Naive B cell (primary cell): ENCODE measurements around the gene LUC7L3. TPM values are rescaled to one million over a fixed set of nuclear protein-coding genes. Genes with fewer than 3 reads are reported as not detected.

ENCODE experiments used
- ATAC-seq, 2 donors: fragments of 150-1000 bp; cut with Tn5 transposase; 2 replicates each; pipeline ENCODE4 v1.10.0; 2021; ENCODE audit warnings: low read depth in 2 of 2, mild to moderate bottlenecking in 2 of 2, moderate library complexity in 2 of 2
- DNase-seq: peaks from one replicate; pipeline ENCODE4 v3.0.0; 2022
- H3K27ac Mint-ChIP-seq, 6 donors: one replicate each; pipeline ENCODE4 v1.8.0; 2020 to 2022; ENCODE audit warnings: mild to moderate bottlenecking in 6 of 6, mixed read lengths in 6 of 6, moderate library complexity in 5 of 6, inconsistent platforms in 2 of 6
- H3K27me3 Mint-ChIP-seq, 3 donors: one replicate each; pipeline ENCODE4 v1.8.0; 2021 to 2022; ENCODE audit warnings: mixed read lengths in 3 of 3, mild to moderate bottlenecking in 1 of 3
- H3K36me3 Mint-ChIP-seq, 2 donors: one replicate each; pipeline ENCODE4 v1.8.0; 2020 to 2022; ENCODE audit warnings: mixed read lengths in 2 of 2, inconsistent platforms in 1 of 2, mild to moderate bottlenecking in 1 of 2
- H3K4me1 Mint-ChIP-seq, 3 donors: one replicate each; pipeline ENCODE4 v1.8.0; 2020 to 2022; ENCODE audit warnings: mixed read lengths in 3 of 3, inconsistent platforms in 1 of 3, mild to moderate bottlenecking in 1 of 3, moderate library complexity in 1 of 3
- H3K4me3 Mint-ChIP-seq, 8 donors: one replicate each; pipeline ENCODE4 v1.8.0; 2020 to 2022; ENCODE audit warnings: mild to moderate bottlenecking in 8 of 8, mixed read lengths in 8 of 8, moderate library complexity in 8 of 8, inconsistent platforms in 2 of 8
- H3K9me3 Mint-ChIP-seq, 7 donors: one replicate each; pipeline ENCODE4 v1.8.0; 2020 to 2022; ENCODE audit warnings: mixed read lengths in 7 of 7, mild to moderate bottlenecking in 5 of 7, inconsistent platforms in 2 of 7, moderate library complexity in 1 of 7
- polyA plus RNA-seq, 6 donors: library from polyadenylated mRNA; unstranded; fragments of 300-500 nt; fragmentation: Illumina TruSeq; gene quantifications; one replicate each; pipeline ENCODE4 v1.2.3, GENCODE V29; 2021; ENCODE audit warnings: low read depth in 6 of 6

The LUC7L3 gene
- polyA plus RNA-seq, 6 donors from 2014 or later = 35.9 to 106 (median 54.9) TPM

DNA sequence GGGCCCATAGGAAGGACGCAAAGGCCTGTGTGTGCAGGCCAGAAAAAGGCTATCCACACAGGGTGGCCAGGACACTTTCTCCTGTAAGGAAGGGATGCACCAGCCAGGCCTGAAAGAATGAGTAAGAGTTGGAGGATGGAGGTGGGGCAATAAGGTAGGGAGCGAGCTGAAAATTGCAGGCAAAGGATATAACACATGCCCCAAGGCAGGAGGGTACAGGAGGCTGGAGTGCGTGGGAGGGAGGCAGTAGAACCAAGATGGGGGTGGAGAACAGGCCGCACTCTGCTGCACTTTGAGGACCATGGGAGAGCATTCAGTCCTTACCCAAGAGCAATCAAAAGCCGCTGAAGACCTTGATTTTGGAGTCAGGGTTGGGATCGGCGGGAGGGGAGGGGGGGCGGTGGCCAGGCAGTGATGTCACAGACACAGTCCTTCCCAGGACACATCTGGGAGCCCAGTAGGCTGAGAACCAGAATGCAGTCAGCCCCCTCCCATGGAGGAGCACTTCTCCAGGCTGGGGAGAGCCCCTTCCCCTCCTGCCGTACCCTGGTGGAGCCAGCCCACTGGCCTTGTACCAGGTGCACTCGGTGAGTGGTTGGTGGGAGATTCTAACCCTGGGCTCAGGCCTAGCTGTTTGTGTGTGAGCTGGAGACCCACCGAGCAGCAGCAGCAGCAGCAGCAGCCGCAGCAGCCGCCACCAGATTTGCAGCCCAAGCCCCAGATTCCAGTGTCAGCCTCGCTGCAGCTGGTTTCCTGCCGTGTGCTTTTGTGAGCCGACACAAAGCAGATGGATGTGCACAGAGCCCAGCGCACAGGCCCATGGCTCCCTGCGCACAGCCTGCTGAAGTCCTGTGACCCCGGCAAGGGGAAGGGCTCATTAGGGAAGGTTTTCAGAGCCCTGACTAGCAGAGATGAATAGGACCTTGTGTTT lies 29.2 kb upstream of the LUC7L3 start:
- no peak overlapping the region for H3K4me3 Mint-ChIP-seq
- H3K4me1 Mint-ChIP-seq = no peaks in the 10 kb centered on the region
- H3K36me3 Mint-ChIP-seq = no peaks in the 10 kb centered on the region
- DNase-seq (no peak), ATAC-seq (no peak)
- peak overlapping the region in 3 of 6 donors; percentile 16 to 78 (median 42) for H3K27ac Mint-ChIP-seq
- no peaks in the 10 kb centered on the region for H3K9me3 Mint-ChIP-seq
- peaks cover 0 to 8% (median 0%) of the 10 kb centered on the region in 3 donors for H3K27me3 Mint-ChIP-seq

DNA sequence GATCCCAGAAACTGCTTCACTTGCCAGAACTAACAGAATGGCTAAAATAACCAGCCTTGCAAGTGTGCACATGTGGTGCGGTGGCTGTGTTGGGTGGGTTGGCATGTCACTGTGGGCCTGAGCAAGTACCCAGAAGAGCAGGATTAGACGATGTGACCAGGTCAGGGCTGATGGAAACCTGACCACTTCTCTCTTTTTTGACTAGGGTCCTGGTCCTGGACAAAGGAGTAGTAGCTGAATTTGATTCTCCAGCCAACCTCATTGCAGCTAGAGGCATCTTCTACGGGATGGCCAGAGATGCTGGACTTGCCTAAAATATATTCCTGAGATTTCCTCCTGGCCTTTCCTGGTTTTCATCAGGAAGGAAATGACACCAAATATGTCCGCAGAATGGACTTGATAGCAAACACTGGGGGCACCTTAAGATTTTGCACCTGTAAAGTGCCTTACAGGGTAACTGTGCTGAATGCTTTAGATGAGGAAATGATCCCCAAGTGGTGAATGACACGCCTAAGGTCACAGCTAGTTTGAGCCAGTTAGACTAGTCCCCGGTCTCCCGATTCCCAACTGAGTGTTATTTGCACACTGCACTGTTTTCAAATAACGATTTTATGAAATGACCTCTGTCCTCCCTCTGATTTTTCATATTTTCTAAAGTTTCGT lies 28.4 kb upstream of the LUC7L3 start:
- H3K4me1 Mint-ChIP-seq = no peaks in the 10 kb centered on the region
- no peak for ATAC-seq
- DNase-seq = no peak
- no peak overlapping the region for H3K4me3 Mint-ChIP-seq
- H3K27ac Mint-ChIP-seq = peak overlapping the region in 1 of 6 donors; percentile 49
- H3K36me3 Mint-ChIP-seq = peaks cover 0 to 7% of the 10 kb centered on the region in 2 donors
- no peaks in the 10 kb centered on the region for H3K9me3 Mint-ChIP-seq
- H3K27me3 Mint-ChIP-seq = peaks cover 0 to 8% (median 0%) of the 10 kb centered on the region in 3 donors

DNA sequence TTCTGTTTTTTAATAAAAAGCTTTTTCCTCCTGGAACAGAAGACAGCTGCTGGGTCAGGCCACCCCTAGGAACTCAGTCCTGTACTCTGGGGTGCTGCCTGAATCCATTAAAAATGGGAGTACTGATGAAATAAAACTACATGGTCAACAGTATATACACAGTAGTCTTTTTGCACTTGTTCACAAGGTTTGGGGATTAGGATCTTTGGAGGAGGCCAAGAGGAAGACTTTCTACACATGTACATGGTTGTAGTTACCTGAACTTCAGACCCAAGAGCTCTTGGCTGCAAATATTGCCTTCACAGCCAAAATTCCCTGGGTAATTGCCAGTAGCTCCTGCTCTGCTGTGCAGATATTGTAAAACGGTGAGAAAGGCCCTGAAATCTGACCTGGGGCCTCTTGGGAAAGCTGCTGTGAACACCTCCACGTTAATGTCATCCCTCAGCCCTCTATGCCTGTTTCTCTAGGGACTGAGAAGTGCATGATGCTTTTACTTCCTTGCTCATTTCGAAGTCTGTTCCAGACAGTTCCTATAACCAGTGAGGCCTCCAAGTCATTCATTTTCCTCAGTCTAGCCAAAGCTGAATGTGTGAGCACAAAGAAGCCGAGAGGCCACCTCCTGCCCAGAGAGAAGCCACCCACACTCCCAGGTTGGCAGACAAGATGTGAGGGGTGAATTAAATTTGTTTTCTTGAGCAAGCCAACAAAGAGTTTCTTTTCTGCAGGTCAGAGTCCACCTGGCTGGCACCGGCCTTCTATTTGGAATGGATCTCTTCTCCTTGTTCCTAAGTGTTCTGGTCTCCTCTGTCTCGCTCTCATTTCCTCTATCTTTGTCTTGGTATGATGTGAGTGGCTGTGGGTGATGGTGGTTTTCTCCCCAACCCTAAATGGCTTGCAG lies 27.6 kb upstream of the LUC7L3 start:
- H3K9me3 Mint-ChIP-seq = no peaks in the 10 kb centered on the region
- no peak overlapping the region for H3K4me3 Mint-ChIP-seq
- peak overlapping the region in 1 of 6 donors; percentile 23 for H3K27ac Mint-ChIP-seq
- no peak for DNase-seq
- no peak for ATAC-seq
- no peaks in the 10 kb centered on the region for H3K4me1 Mint-ChIP-seq
- peaks cover 0 to 8% of the 10 kb centered on the region in 2 donors for H3K36me3 Mint-ChIP-seq
- peaks cover 0 to under 1% (median 0%) of the 10 kb centered on the region in 3 donors for H3K27me3 Mint-ChIP-seq

DNA sequence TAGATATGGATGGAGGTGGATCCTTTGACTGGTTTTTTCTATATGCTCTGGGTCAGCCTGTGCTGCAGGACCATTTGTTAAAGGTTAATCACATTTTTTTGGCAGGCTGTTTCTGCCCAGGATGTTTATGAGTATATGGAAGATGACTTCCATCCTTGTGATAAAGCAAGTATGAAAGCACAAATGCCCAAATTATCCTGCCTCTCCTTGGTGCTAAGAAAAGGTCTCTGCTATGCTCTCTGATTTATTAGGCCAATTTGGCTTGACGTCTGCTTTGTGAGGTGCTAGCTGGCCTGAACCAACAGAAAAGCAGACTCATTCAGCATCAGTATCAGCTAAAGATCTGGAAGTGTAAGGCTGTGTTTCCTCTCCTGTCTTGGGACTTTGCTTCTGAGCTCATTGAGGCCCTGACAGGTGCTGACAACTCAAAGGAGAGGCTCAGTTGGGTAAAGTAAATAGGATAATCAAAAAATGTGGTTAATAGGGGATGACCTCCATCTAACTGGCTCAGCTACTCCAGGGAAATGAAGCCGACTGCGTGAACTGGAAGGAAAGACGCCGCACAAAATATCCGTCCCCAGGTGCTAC lies 26.9 kb upstream of the LUC7L3 start:
- H3K9me3 Mint-ChIP-seq = no peaks in the 10 kb centered on the region
- H3K4me3 Mint-ChIP-seq = peak overlapping the region in 1 of 8 donors; percentile 66
- no peaks in the 10 kb centered on the region for H3K27me3 Mint-ChIP-seq
- no peak for ATAC-seq
- peaks cover 0 to 6% (median 0%) of the 10 kb centered on the region in 3 donors for H3K4me1 Mint-ChIP-seq
- no peak for DNase-seq
- H3K36me3 Mint-ChIP-seq = peaks cover 0 to 8% of the 10 kb centered on the region in 2 donors
- peak overlapping the region in 1 of 6 donors; percentile 23 for H3K27ac Mint-ChIP-seq

DNA sequence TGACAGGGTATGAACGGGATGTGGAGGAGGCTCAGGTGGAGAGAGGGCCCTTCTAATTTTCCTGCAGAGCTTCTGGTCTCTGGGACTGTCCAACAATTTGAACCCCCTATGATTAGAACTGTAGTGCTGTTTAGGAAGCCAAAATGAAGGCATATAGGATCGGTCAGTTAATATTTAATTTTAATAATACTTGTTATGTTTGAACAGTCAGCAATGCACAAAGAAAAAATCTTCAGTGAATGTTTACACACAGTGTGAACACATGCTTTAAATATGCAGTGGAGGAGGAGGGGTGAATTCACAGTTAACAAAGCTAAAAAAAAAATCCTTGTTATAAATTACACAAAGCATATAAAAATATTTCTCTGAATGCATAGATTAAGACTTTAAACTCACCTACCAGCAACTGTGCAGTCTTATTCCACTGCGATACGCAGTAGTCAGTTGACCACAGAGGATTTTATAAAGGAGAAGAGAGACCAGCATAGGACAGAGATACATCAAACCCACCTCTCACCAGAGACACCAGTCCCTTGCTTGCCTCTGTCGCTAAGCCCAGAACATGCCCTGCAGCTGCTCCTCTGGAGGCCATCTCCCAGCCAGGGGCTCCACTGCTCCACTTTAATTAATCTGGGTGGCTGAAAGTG lies 26.2 kb upstream of the LUC7L3 start:
- DNase-seq = no peak
- Mint-ChIP-seq H3K4me3 (peak overlapping the region in 1 of 8 donors; percentile 66), H3K9me3 (no peaks in the 10 kb centered on the region), H3K27ac (no peak overlapping the region), H3K4me1 (peaks cover 0 to 7% (median 0%) of the 10 kb centered on the region in 3 donors), H3K27me3 (no peaks in the 10 kb centered on the region), H3K36me3 (peaks cover under 1 to 8% of the 10 kb centered on the region in 2 donors)
- no peak for ATAC-seq

DNA sequence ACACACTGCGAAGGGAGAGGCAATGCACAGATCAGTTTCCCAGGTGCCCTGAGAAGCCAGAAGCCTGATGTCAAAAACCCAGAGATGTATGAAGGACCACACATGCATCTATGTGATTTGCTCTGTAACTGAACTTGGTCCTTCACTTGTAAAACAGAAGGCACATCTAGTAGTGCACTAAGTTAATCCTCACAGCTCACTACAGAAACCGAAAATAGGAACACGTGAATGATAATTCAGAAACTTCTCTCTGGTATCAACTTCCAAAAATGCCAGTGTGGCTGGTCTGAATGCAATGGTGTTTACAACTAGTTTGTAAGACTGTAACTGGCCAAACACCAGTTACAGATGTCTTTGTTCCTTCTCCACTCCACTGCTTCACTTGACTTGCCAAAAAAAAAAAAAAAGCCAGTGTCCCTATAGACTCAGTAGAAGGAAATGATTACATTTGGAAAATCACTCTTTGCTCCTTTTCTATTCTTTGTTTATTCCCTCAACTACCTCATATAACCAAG lies 23.0 kb upstream of the LUC7L3 start:
- H3K4me1 Mint-ChIP-seq = peaks cover 0 to 7% (median 3%) of the 10 kb centered on the region in 3 donors
- no peaks in the 10 kb centered on the region for H3K27me3 Mint-ChIP-seq
- DNase-seq (no peak), ATAC-seq (no peak)
- H3K9me3 Mint-ChIP-seq = no peaks in the 10 kb centered on the region
- H3K27ac Mint-ChIP-seq = no peak overlapping the region
- no peak overlapping the region for H3K4me3 Mint-ChIP-seq
- peaks cover 5 to 8% of the 10 kb centered on the region in 2 donors for H3K36me3 Mint-ChIP-seq

DNA sequence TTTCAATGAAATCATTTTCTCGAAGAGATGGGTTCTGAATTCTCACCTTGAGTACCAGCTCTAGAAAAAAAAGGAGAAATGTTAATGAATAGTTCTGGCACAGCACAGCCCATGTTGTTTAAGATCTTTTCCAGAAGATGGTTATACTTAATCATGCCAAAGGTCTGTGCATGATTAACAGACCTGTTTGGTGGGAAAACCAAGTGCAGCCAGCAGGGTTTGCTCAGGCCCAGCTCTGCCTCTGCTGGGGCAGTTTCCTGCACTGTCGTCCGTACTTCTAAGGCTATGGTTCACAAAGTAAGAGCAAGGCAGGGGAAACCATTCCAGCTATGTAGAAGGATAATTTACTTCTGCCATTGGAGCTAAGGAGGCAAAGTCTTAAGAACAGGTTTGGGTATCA lies 22.3 kb upstream of the LUC7L3 start:
- Mint-ChIP-seq H3K36me3 (peaks cover 5 to 8% of the 10 kb centered on the region in 2 donors), H3K4me1 (peaks cover 3 to 12% (median 4%) of the 10 kb centered on the region in 3 donors), H3K27me3 (no peaks in the 10 kb centered on the region), H3K9me3 (no peaks in the 10 kb centered on the region), H3K27ac (peak overlapping the region in 1 of 6 donors; percentile 20), H3K4me3 (no peak overlapping the region)
- DNase-seq (no peak), ATAC-seq (no peak)

DNA sequence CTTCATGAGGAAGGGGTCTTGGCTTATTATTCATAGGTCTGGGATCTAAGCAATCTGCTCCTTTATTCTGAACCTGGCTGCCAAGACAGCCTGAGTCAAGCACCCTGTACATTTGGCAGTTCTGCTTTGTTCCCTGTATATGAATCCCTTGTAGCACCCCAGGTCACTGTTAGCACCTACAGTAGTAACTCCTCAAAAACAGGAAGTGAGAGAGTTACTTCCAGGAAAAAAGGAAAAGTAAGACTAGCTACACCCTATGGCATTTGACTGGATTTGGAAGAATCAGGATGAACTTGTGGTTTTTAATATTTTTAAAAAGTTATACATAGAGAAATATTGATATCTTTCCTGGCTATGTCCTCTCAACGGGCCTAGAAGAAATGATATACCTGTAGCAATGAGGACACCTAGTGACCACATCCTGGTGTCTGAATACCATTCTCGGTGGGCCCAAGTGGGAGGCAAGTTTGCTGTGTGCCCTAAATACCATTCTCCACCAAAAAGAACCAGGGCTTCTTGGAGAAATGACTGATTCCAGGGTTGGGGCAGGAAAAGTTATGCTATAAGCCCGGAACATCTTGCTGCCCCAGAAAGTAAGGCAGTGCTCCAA lies 21.6 kb upstream of the LUC7L3 start:
- Mint-ChIP-seq H3K4me3 (no peak overlapping the region), H3K9me3 (no peaks in the 10 kb centered on the region), H3K36me3 (peaks cover 5 to 8% of the 10 kb centered on the region in 2 donors), H3K27me3 (no peaks in the 10 kb centered on the region), H3K4me1 (peaks cover 5 to 16% (median 6%) of the 10 kb centered on the region in 3 donors), H3K27ac (peak overlapping the region in 1 of 6 donors; percentile 18)
- no peak for DNase-seq
- no peak for ATAC-seq

DNA sequence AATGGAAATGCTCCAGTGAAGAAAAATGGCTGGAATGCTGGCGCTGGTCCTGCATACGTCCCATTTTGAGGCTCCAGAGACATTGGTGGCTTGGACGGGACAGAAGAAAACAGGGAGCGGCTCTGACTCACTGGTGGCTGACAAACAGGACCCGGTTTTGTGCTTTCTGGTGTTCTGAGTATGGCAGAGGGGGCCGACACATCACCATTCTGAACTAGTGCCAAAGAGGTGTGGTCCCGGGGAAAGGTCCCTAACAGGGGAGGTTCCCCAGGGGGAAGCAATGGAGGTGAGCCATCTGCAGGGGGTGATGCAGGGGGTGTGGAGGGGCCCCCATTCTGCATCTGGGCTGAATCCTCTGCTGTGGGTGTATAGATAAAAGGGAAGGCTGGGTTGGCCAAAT lies 20.0 kb upstream of the LUC7L3 start:
- Mint-ChIP-seq H3K9me3 (no peaks in the 10 kb centered on the region), H3K36me3 (peaks cover 11 to 13% of the 10 kb centered on the region in 2 donors), H3K27me3 (no peaks in the 10 kb centered on the region), H3K4me1 (peaks cover 14 to 27% (median 21%) of the 10 kb centered on the region in 3 donors), H3K4me3 (no peak overlapping the region), H3K27ac (peak overlapping the region in 2 of 6 donors; percentile 34 to 82)
- no peak for DNase-seq
- no peak for ATAC-seq

DNA sequence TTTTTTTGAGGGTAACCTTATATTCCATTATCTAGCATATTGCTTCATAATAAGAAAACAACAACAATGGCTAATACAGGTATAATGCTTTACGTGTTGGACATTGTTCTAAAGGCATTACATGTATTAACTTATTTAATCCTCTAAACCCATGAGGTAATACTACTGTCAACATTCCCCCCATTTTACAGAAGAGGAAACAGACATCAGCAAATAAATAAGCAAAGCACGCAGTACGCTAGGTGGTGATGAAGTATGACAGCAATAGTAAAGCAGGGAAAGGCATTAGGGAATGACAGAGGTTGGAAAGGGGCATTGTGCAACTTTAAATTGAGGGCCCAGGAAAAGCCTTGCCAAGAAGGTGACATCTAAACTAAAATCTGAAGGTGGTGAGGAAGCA lies 16.2 kb upstream of the LUC7L3 start:
- Mint-ChIP-seq H3K27ac (peak overlapping the region in 5 of 6 donors; percentile 13 to 76 (median 51)), H3K4me3 (peak overlapping the region in 2 of 8 donors; percentile 9 to 84), H3K9me3 (no peaks in the 10 kb centered on the region), H3K4me1 (peaks cover 22 to 46% (median 25%) of the 10 kb centered on the region in 3 donors), H3K27me3 (no peaks in the 10 kb centered on the region), H3K36me3 (peaks cover 4 to 10% of the 10 kb centered on the region in 2 donors)
- no peak for DNase-seq
- no peak for ATAC-seq

DNA sequence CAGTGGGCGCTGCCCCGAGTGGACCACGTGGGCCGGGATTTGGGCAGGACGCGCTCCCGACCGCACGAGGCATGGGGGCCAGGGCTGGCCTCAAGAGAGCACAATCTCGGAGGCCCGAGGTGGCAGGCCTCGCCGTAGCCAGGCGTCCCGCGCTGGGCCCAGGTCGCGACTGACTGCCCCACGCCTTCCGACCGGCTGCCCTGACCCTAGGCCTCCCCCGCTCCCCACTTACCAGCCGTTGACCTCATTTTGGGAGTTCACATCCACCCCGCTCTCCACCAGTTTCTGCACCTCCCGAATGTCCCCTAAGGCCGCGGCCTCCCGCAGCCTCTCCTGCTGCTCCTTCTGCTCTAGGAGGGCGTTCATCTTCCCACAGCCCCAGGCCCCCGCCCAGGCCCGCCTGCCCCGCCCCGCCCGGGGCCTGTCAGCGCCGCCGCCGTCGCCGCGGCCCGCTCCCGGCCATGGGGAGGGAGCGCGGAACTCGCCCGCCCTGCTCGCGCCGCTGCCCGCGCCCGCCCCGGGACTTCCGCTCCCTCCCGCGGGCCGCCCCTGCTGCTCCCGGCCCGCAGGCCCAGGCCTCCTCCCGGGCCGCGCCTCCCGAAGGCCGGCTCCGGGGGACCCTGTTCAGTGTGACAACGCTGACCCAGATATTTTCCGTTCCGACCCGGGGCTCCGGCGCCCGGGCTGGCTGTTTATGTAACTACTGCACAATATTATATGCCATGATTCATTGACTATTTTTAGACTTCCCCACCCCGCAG lies 11.9 kb upstream of the LUC7L3 start, which contains the start of gene ANKRD40:
Gene ANKRD40, minus strand, starts transcription at position 626 of the 761 bp plus-strand sequence. Its CDS starts 260 bp downstream, at position 366.
- peak within 1 kb of the TSS; percentile 84 to 99 (median 95) for H3K4me3 Mint-ChIP-seq
- peaks cover 32 to 59% (median 33%) of the 10 kb centered on the region in 3 donors for H3K4me1 Mint-ChIP-seq
- no peaks in the 10 kb centered on the region for H3K9me3 Mint-ChIP-seq
- peaks cover 4 to 5% of the 10 kb centered on the region in 2 donors for H3K36me3 Mint-ChIP-seq
- H3K27me3 Mint-ChIP-seq = no peaks in the 10 kb centered on the region
- peak within 1 kb of the TSS; percentile 93 to 99 (median 99) for H3K27ac Mint-ChIP-seq
- ATAC-seq = peak; percentile 85 to 86
- DNase-seq = peak; percentile 89
